ENCODE data around the gene BHLHE41.
A peak's percentile ranks its signal among the peaks of the same experiment; 100 is the strongest.

Gene BHLHE41

DNA sequence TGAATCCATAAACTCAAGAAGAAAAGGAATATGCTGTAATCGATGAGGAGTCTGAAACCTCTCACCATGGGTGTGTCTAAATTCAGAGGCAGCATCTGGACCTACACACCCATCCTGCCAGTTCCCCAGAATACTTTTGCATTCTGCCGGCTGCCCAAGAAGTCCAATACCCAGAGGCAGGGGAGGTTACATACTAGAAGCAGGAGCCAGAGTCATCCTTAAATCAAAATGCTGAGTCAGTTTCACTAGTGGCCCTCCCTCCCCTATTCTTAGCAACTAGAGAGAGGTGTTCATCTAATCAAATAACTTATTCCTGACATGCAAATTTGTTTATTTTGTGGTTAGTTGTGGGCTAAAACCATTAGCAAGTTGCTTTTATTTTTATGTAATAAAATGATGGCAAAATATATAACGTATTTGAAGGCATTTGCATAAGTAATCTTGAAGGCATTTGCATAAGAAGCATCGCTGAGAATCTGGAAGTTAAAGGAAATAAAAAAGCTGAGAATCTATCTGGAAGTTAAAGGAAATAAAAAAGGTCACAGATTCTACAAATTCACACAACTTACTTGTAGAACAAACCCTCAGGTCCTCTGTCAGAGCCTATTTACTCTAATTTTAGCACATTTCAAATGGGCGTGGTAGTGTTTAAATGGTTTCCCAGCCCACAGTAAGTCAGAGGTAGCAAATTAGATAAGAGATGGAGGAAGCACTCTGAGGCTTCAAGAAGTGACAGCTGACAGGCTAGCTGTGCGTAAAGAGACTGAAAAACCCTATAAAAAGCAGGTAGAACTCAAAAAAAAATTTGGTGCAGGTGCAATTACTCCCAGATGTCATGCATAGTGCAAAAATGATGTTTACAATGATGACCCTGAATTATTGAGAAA, 7.8 kb downstream of the BHLHE41 start:
- Histone ChIP-seq H3K9me3 (ENCODE audit: control insufficient read depth in 1 of 2, low read length in 2 of 2) (no peaks in the 10 kb centered on the region), H3K9ac (ENCODE audit: low read depth in 1 of 2, low read length in 2 of 2) (no peak overlapping the region), H3K4me1 (ENCODE audit: control insufficient read depth in 1 of 2, insufficient read depth in 2 of 2, low read length in 2 of 2) (peaks cover 23 to 29% of the 10 kb centered on the region in 2 donors), H3K27me3 (ENCODE audit: control insufficient read depth in 1 of 2, insufficient read depth in 2 of 2, low read length in 2 of 2) (peaks cover 0 to 9% of the 10 kb centered on the region in 2 donors), H3K4me3 (ENCODE audit: low read depth in 1 of 2, low read length in 2 of 2) (no peak overlapping the region), H3K27ac (ENCODE audit: low read depth, low read length) (no peak overlapping the region), H3K36me3 (ENCODE audit: control insufficient read depth in 1 of 2, insufficient read depth in 2 of 2, low read length in 2 of 2) (no peaks in the 10 kb centered on the region)

DNA sequence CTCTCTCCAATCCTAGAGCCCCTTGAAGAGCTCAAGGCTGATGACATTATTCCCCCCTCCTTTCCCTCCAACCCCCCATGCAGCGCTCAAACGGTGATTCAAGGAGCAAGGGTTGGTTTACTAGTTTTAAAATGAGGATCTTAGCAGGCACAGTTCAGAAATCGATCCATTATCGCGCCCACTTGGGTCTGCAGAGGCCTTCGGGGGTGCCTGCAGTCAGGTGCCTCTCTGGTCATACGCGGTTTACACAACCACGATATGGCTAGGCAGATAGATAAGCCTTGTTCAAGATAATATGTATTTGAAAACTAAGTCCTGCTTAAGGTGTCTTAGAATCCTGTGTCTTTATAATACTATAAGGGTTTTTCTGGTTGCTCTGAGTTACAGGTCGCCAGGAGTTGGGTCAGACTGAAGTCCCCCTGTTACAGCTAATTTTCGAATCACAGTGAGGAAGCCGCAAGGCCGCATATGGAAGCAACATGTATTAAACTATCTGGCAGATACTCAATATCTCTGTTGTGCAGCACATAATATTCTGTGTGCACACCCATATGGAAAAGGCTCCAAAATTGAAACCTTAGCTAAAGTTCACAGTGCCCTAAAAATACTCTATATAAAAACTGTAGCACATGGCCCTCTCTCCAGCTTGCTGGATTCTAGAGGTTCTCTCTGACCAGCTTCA, 10.0 kb downstream of the BHLHE41 start:
- peaks cover 23 to 29% of the 10 kb centered on the region in 2 donors for H3K4me1 ChIP-seq (ENCODE audit: control insufficient read depth in 1 of 2, insufficient read depth in 2 of 2, low read length in 2 of 2)
- H3K4me3 ChIP-seq (ENCODE audit: low read depth in 1 of 2, low read length in 2 of 2) = peak overlapping the region; percentile 38 to 42
- H3K27ac ChIP-seq (ENCODE audit: low read depth, low read length) = peak overlapping the region; percentile 91
- H3K36me3 ChIP-seq (ENCODE audit: control insufficient read depth in 1 of 2, insufficient read depth in 2 of 2, low read length in 2 of 2) = no peaks in the 10 kb centered on the region
- no peaks in the 10 kb centered on the region for H3K27me3 ChIP-seq (ENCODE audit: control insufficient read depth in 1 of 2, insufficient read depth in 2 of 2, low read length in 2 of 2)
- peak overlapping the region in 1 of 2 donors; percentile 38 for H3K9ac ChIP-seq (ENCODE audit: low read depth in 1 of 2, low read length in 2 of 2)
- no peaks in the 10 kb centered on the region for H3K9me3 ChIP-seq (ENCODE audit: control insufficient read depth in 1 of 2, low read length in 2 of 2)

DNA sequence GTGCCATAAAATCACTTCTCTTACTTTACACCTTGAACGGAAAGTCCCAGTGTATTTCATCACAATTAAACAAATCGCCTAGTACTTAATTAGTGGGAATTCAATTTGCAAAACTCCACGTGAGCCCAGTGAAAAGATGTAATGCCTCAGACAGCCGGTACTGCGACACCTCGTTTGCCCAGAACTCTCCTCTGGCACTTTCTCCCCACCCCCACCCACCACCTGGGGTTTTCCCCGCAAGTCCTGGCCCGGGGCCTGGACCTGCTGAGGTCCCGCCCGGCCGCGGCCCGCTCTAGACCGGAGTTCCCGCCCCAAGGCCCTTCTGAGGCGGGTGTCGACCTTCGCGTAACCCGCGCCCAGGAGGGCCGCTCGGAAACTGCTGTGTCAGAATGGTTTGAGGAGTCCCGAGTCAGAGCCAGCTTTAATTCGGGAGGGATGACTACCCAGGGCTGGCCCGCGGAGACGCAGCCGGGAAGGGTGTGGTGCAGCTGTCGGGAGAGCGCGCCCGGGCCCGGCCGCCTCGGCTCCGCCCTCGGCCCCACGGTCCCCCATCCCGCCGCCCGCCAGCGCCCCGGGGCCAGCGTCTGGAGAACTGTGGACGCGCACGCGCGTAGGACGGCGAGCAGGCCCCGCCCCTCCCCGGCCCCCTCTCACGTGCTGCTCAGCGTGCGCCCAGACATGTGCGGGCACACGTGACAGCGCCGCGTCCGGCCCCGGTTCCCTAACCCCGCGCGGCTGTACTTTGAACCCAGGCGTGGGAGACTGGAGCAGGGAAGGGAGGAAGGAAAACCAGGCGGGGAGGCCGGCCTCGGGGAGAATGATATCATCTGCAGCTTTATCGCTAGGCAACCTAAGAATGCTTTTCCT, 10.8 kb downstream of the BHLHE41 start:
- Histone ChIP-seq H3K9ac (ENCODE audit: low read depth in 1 of 2, low read length in 2 of 2) (peak overlapping the region; percentile 60 to 63), H3K27me3 (ENCODE audit: control insufficient read depth in 1 of 2, insufficient read depth in 2 of 2, low read length in 2 of 2) (no peaks in the 10 kb centered on the region), H3K27ac (ENCODE audit: low read depth, low read length) (peak overlapping the region; percentile 91), H3K4me1 (ENCODE audit: control insufficient read depth in 1 of 2, insufficient read depth in 2 of 2, low read length in 2 of 2) (peaks cover 23 to 29% of the 10 kb centered on the region in 2 donors), H3K9me3 (ENCODE audit: control insufficient read depth in 1 of 2, low read length in 2 of 2) (no peaks in the 10 kb centered on the region), H3K4me3 (ENCODE audit: low read depth in 1 of 2, low read length in 2 of 2) (peak overlapping the region; percentile 42 to 66), H3K36me3 (ENCODE audit: control insufficient read depth in 1 of 2, insufficient read depth in 2 of 2, low read length in 2 of 2) (no peaks in the 10 kb centered on the region)

DNA sequence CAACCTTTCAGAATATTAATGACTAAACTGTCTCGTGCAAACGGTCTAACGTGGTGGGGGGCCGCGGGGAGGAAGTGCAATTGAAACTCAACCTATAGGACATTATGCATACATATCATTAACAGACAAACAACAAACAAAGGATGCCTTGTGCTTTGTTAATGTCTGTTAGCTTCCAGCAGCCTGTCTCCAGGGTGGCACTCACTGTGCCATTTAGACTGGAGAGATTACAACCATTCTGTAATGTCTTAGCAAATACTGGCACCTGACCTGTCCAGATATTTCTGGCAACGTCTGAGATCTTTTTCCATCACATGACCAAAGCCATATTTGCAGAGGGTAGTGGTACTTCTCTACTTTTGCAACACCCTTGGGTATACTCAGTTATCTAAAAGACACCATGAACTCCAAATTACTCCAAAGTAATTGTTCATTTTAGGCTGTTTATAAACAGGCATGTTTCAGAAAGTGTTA, 11.6 kb downstream of the BHLHE41 start:
- H3K4me3 ChIP-seq (ENCODE audit: low read depth in 1 of 2, low read length in 2 of 2) = peak overlapping the region; percentile 42 to 66
- peaks cover 23 to 29% of the 10 kb centered on the region in 2 donors for H3K4me1 ChIP-seq (ENCODE audit: control insufficient read depth in 1 of 2, insufficient read depth in 2 of 2, low read length in 2 of 2)
- no peaks in the 10 kb centered on the region for H3K9me3 ChIP-seq (ENCODE audit: control insufficient read depth in 1 of 2, low read length in 2 of 2)
- no peak overlapping the region for H3K9ac ChIP-seq (ENCODE audit: low read depth in 1 of 2, low read length in 2 of 2)
- no peaks in the 10 kb centered on the region for H3K36me3 ChIP-seq (ENCODE audit: control insufficient read depth in 1 of 2, insufficient read depth in 2 of 2, low read length in 2 of 2)
- no peak overlapping the region for H3K27ac ChIP-seq (ENCODE audit: low read depth, low read length)
- no peaks in the 10 kb centered on the region for H3K27me3 ChIP-seq (ENCODE audit: control insufficient read depth in 1 of 2, insufficient read depth in 2 of 2, low read length in 2 of 2)

DNA sequence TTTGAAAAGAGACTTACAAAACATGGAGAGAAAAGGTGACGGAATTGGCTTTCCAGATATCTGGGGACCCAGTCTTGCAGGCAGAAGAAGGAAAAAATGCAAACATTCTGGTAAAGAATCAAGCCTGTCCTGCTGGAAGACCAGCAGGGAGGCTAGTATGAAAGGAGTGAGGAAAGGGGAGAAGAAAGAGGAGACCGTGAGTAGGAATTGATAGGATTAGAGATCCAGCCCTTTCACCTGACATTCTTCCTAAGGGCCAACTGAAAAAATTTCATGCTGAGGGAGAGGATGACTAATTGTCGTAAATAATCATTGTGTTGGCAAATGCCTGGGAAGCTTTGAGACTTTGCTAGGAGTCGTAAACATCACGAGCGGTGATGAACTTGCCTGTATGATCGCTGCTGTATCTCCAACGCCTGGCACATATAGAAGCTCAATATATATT, 12.1 kb downstream of the BHLHE41 start:
- H3K27ac ChIP-seq (ENCODE audit: low read depth, low read length) = no peak overlapping the region
- peaks cover 23 to 29% of the 10 kb centered on the region in 2 donors for H3K4me1 ChIP-seq (ENCODE audit: control insufficient read depth in 1 of 2, insufficient read depth in 2 of 2, low read length in 2 of 2)
- H3K27me3 ChIP-seq (ENCODE audit: control insufficient read depth in 1 of 2, insufficient read depth in 2 of 2, low read length in 2 of 2) = no peaks in the 10 kb centered on the region

DNA sequence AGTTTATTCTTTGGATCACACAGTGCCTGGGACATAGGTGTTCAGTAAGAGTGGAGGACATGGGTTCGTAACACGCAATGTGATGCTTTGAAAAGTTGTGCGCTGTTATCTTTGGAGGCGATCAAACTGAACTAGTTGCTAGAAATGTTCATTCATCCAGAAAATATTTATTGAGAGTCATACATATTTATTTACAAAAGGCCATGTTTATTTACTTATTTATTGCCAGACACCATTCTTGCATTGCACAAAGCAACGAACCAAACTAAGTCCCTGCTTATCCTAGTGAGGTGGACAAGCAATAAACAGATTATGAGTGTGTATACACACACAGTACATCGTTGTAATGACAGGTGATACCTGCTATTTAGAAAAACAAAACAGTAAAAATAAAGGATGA, 12.6 kb downstream of the BHLHE41 start:
- Histone ChIP-seq H3K9me3 (ENCODE audit: control insufficient read depth in 1 of 2, low read length in 2 of 2) (no peaks in the 10 kb centered on the region), H3K27me3 (ENCODE audit: control insufficient read depth in 1 of 2, insufficient read depth in 2 of 2, low read length in 2 of 2) (no peaks in the 10 kb centered on the region), H3K9ac (ENCODE audit: low read depth in 1 of 2, low read length in 2 of 2) (no peak overlapping the region), H3K27ac (ENCODE audit: low read depth, low read length) (no peak overlapping the region), H3K4me3 (ENCODE audit: low read depth in 1 of 2, low read length in 2 of 2) (no peak overlapping the region), H3K4me1 (ENCODE audit: control insufficient read depth in 1 of 2, insufficient read depth in 2 of 2, low read length in 2 of 2) (peaks cover 21 to 27% of the 10 kb centered on the region in 2 donors), H3K36me3 (ENCODE audit: control insufficient read depth in 1 of 2, insufficient read depth in 2 of 2, low read length in 2 of 2) (no peaks in the 10 kb centered on the region)

More for the DNA sequence above, 12.1 kb downstream of the BHLHE41 start:
- no peak overlapping the region for H3K4me3 ChIP-seq (ENCODE audit: low read depth in 1 of 2, low read length in 2 of 2)
- no peaks in the 10 kb centered on the region for H3K9me3 ChIP-seq (ENCODE audit: control insufficient read depth in 1 of 2, low read length in 2 of 2)
- no peaks in the 10 kb centered on the region for H3K36me3 ChIP-seq (ENCODE audit: control insufficient read depth in 1 of 2, insufficient read depth in 2 of 2, low read length in 2 of 2)
- no peak overlapping the region for H3K9ac ChIP-seq (ENCODE audit: low read depth in 1 of 2, low read length in 2 of 2)

DNA sequence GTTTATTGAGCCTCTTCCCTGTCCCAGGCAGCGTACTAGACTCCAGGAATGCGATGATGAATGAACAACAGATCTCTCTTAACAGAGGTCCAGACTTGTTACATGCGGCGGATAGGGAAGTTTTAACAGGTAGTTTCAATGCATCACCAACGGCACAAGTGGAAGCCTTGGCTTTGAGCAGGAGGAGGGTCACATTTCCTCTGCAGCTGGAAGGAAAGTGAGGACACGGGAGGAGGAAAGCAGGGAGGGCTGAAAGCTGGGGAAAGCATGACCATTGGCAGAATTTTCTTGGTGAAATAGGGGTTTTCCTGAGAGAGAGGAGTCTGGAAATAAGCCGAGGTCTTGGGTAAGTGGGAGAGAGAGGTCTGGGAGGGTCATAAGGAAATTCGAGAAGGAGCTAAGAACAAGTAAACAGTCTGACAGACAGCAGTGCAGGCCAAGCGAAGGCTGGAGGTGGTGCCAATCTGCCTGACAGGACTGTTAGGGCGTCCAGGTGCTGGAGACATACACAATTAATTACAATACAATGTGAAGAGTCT, 15.4 kb downstream of the BHLHE41 start:
- no peaks in the 10 kb centered on the region for H3K9me3 ChIP-seq (ENCODE audit: control insufficient read depth in 1 of 2, low read length in 2 of 2)
- no peak overlapping the region for H3K9ac ChIP-seq (ENCODE audit: low read depth in 1 of 2, low read length in 2 of 2)
- no peaks in the 10 kb centered on the region for H3K36me3 ChIP-seq (ENCODE audit: control insufficient read depth in 1 of 2, insufficient read depth in 2 of 2, low read length in 2 of 2)
- no peak overlapping the region for H3K4me3 ChIP-seq (ENCODE audit: low read depth in 1 of 2, low read length in 2 of 2)
- no peaks in the 10 kb centered on the region for H3K27me3 ChIP-seq (ENCODE audit: control insufficient read depth in 1 of 2, insufficient read depth in 2 of 2, low read length in 2 of 2)
- H3K27ac ChIP-seq (ENCODE audit: low read depth, low read length) = no peak overlapping the region
- H3K4me1 ChIP-seq (ENCODE audit: control insufficient read depth in 1 of 2, insufficient read depth in 2 of 2, low read length in 2 of 2) = peaks cover 10 to 11% of the 10 kb centered on the region in 2 donors

DNA sequence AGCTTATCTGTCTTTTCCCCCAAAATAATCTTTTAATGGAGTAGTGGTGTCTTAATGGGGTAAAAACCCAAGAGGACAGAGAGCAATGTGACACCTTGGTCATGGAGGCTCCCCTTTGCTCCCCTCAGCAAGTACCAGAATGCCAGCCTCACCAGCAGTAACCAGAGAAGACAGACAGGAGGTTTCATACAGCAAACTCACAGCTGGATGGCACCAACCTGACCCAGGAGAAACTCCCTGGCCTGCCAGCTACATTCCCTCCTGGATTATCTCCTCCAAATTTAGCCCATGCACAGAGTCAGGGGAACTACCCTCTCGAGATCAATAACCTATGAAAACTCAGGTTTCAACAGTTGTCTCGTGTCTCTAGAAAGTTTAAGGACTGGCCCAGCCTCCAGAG, 15.9 kb downstream of the BHLHE41 start:
- H3K9ac ChIP-seq (ENCODE audit: low read depth in 1 of 2, low read length in 2 of 2) = no peak overlapping the region
- no peak overlapping the region for H3K4me3 ChIP-seq (ENCODE audit: low read depth in 1 of 2, low read length in 2 of 2)
- no peaks in the 10 kb centered on the region for H3K36me3 ChIP-seq (ENCODE audit: control insufficient read depth in 1 of 2, insufficient read depth in 2 of 2, low read length in 2 of 2)
- peaks cover 10 to 11% of the 10 kb centered on the region in 2 donors for H3K4me1 ChIP-seq (ENCODE audit: control insufficient read depth in 1 of 2, insufficient read depth in 2 of 2, low read length in 2 of 2)
- H3K9me3 ChIP-seq (ENCODE audit: control insufficient read depth in 1 of 2, low read length in 2 of 2) = no peaks in the 10 kb centered on the region
- no peak overlapping the region for H3K27ac ChIP-seq (ENCODE audit: low read depth, low read length)
- no peaks in the 10 kb centered on the region for H3K27me3 ChIP-seq (ENCODE audit: control insufficient read depth in 1 of 2, insufficient read depth in 2 of 2, low read length in 2 of 2)

DNA sequence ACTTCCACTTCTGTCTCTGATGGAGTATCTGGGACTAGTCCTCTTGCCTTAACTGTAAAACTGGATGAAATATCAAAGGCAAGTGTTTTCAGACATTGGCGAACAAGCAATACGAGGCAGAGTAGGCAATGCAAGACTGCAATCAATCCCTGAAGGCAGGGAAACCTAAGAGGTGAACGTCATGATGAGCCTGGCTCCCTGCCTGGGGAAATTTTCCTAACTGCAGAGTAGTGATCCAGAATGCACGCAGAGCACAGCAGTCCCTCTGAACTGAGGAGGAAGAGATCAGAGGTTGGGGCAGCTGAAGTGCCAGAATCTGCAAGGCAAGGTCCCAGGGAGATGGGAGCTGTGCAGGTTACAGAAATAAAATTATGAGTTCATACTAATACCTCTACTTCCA, 18.5 kb downstream of the BHLHE41 start:
- Histone ChIP-seq H3K9ac (ENCODE audit: low read depth in 1 of 2, low read length in 2 of 2) (no peak overlapping the region), H3K27me3 (ENCODE audit: control insufficient read depth in 1 of 2, insufficient read depth in 2 of 2, low read length in 2 of 2) (no peaks in the 10 kb centered on the region)

More for the DNA sequence above, 18.5 kb downstream of the BHLHE41 start:
- H3K4me1 ChIP-seq (ENCODE audit: control insufficient read depth in 1 of 2, insufficient read depth in 2 of 2, low read length in 2 of 2) = peaks cover 7 to 8% of the 10 kb centered on the region in 2 donors
- no peaks in the 10 kb centered on the region for H3K36me3 ChIP-seq (ENCODE audit: control insufficient read depth in 1 of 2, insufficient read depth in 2 of 2, low read length in 2 of 2)
- no peaks in the 10 kb centered on the region for H3K9me3 ChIP-seq (ENCODE audit: control insufficient read depth in 1 of 2, low read length in 2 of 2)
- no peak overlapping the region for H3K27ac ChIP-seq (ENCODE audit: low read depth, low read length)
- H3K4me3 ChIP-seq (ENCODE audit: low read depth in 1 of 2, low read length in 2 of 2) = no peak overlapping the region

All from duodenal mucosa (tissue), 2 donors.